ENCODE results near the gene PRR19.

Gene PRR19

DNA sequence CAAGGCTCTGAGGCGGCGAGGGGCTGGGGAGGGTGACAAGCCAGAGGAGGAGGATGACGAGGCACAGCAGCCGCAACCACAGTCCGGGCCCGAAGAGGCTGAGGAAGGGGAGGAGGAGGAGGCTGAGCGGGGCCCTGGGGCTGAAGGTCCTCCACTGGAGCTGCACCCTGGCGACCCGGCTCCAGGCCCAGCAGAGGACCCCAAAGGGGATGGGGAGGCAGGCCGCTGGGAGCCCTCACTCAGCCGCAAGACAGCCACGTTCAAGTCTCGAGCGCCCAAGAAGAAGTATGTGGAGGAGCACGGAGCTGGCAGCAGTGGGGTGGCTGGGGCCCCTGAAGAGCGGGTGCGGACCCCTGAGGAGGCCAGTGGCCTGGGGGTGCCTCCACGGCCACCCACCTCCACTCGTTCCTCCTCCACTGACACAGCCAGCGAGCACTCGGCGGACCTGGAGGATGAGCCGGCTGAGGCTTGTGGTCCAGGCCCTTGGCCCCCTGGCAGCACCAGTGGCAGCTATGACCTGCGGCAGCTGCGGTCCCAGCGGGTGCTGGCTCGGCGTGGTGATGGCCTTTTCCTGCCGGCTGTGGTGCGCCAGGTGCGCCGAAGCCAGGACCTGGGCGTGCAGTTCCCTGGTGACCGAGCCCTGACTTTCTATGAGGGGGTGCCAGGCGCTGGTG is 29.9 kb upstream of the PRR19 start:
- ATAC-seq = no peak

DNA sequence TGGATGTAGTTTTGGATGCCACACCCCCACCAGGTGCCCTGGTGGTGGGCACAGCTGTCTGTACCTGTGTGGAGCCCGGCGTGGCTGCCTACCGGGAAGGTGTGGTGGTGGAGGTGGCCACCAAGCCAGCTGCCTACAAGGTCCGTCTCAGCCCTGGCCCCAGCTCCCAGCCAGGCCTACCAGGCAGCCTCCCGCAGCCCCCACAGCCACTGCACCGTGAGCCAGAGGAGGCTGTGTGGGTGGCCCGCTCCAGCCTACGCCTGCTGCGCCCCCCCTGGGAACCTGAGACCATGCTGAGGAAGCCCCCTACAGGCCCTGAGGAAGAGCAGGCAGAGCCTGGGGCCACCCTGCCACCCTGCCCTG is 29.4 kb upstream of the PRR19 start:
- no peak for ATAC-seq

DNA sequence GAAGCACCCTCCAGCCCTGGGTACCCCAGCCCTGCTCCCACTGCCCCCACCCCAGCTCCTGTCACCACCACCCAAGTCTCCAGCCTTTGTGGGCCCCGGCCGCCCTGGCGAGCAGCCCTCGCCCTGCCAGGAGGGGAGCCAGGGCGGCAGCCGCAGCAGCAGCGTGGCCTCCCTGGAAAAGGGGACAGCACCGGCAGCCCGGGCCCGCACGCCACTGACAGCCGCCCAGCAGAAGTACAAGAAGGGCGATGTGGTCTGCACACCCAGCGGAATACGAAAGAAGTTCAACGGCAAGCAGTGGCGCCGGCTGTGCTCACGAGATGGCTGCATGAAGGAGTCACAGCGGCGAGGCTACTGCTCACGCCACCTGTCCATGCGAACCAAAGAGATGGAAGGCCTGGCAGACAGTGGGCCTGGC is 28.9 kb upstream of the PRR19 start:
- no peak for ATAC-seq

DNA sequence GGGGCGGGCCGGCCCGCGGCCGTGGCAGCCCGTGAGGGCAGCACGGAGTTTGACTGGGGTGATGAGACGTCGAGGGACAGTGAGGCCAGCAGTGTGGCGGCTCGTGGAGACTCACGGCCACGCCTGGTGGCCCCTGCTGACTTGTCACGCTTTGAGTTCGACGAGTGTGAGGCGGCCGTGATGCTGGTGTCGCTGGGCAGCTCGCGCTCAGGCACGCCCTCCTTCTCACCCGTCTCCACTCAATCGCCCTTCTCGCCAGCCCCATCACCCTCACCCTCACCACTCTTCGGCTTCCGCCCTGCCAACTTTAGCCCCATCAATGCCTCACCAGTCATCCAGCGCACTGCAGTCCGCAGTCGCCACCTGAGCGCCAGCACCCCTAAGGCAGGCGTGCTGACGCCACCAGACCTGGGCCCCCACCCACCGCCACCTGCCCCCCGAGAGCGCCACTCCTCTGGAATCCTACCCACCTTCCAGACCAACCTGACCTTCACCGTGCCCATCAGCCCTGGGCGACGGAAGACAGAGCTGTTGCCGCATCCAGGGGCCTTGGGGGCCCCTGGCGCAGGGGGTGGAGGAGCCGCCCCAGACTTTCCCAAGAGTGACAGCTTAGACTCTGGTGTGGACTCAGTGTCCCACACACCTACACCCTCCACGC is 28.4 kb upstream of the PRR19 start:
- no peak for ATAC-seq

DNA sequence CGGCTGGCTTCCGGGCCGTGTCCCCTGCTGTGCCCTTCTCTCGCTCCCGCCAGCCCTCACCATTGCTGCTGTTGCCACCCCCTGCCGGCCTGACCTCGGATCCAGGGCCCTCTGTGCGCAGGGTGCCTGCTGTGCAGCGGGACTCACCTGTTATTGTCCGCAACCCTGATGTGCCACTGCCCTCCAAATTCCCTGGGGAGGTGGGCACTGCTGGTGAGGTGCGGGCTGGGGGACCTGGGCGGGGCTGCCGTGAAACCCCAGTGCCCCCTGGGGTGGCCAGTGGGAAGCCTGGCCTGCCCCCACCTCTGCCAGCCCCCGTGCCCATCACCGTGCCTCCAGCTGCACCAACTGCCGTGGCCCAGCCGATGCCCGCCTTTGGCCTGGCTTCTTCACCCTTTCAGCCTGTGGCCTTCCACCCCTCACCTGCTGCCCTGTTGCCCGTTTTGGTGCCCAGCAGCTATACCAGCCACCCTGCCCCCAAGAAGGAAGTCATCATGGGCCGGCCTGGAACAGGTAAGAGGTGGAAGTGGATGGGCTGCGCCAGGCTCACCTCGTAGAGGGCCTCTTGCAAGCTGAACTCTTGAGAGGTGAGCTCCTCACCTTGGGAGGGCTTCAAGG is 27.8 kb upstream of the PRR19 start:
- ATAC-seq = no peak

DNA sequence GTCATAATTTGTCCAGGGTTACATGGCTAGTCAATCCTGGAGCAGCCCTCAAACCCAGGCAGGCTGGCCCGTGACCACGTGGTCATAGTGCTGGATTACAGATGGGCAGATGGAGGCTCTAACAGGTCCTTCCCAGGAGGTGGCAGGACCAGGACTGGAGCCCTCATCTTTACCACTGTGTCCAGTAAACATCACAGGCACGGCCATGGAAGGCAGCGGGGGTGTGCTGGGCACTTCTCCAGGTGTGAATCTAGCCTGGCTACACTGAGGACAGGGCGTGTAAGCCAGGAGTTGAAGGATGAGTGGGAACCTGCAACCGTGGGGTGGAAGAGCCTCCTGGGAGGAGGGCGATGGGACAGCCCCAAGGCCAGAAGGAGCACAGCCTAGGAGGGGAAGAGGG is 26.8 kb upstream of the PRR19 start:
- ATAC-seq = no peak

DNA sequence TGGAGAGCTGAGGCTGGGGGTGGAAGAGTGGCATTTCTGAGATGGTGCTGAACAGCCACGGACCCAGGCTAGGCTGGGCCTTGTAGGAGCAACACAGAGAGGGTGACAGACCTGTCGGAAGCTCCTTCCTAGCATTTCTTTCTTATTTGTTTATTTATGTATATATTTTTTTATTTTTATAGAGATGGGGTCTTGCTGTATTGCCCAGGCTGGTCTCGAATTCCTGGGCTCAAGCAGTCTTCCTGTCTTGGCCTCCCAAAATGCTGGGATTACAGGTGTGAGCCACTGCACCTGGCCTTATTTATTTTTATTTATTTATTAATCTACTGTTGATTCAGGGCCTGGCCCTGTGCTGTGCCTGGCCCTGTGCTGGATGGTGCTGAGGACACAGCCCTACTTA is 26.4 kb upstream of the PRR19 start:
- ATAC-seq = no peak

DNA sequence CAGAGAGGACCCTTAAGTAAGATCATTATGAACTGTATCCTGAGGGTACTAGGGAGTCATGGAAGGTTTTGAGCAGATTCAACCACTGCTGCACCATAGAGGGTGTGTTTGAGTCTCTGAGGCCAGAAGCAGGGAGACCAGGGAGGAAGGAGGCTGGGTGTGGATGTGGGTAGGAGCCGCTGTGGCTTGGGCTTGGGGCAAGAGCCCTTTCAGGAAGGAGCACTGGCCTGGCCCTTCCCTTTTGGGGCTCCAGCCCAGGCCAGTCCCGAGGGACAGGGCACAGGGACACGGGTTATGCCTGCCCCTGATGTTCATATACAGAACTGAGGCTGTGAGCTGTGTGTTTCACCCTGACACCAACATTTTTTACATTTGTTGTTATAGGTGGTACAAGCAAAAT is 25.6 kb upstream of the PRR19 start:
- no peak for ATAC-seq

DNA sequence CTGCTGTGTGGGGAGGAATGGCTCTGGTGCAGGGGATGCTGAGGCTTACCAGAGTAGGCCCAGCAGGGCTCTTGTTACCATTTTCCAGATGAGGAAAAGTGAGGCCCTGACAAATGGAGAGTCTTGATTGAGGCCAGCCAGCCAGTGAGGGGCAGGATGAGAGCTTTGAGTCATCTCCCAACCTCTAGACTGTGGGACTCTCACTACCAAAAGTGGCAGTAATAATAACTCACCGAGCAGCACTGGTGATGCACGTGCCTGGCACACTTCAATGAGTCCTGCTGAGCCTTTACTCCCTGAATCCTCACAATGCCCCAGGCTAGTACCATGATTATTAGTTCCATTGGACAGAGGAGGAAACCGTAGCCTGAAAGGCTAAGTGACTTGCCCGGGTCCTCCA is 25.1 kb upstream of the PRR19 start:
- ATAC-seq = peak; percentile 49 to 68

DNA sequence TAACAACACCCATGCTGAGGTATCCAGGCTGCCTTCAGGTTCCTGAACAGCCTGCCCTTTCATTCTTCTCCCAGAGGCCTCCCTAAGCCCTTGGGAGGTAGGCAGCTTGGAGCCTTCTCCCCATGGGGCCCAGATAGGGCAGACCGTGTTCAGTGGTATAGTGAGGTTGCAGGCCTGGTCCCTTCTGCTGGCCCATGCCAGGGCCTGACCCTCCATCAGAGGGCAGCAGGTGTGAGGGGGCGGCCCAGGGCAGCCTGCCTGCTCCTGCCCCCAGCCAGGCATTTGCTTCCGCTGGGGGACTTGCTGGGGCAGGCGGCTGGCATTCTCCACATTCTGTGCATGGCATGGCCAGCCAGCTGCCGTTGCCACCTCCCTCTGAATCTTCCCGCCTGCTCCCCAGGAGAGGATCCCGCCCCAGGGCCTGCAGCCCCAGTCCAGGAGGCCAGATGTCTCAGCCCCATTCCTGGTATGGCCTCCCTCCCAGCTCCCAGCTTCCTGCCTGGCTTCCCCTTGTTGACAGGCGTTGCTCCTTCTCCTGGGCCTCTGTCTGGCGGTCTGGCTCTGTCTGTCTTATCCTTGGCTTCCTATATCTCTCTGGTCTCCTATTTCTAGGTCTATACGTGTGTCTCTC is 24.0 kb upstream of the PRR19 start:
- ATAC-seq = no peak

DNA sequence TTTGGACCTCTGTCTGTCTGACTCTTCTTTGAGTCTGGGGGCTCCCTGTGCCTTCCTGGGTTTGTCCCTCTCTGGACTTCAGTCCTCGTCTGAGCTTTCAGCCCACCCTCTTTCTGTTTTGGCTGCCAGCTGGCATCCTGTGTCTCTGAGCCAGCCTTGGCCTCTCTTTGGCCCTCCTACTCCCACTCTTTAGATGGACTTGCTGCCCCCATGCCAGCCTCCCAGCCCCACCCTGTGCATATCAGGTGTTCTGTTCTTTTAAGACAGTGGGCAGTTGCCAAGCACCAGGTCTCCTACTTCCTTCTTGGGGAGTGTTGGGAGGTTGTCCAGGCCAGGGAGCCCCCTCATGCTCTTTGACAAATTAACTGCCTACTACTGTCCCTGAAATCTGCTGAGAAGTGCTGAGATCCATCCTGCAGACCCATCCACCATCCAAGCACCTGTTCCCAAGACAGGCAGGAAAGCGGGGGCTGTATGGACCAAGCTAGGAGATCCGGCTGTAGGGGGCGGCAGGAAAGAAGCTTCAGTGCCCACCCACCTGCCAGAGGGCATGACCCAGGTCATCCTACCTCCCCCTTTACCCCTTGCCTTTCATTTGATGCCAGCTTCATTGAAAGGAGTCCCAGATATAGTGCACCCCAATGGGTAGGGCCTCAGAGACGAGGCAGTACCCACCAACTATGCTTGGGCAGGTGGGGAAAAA is 23.3 kb upstream of the PRR19 start:
- no peak for ATAC-seq

DNA sequence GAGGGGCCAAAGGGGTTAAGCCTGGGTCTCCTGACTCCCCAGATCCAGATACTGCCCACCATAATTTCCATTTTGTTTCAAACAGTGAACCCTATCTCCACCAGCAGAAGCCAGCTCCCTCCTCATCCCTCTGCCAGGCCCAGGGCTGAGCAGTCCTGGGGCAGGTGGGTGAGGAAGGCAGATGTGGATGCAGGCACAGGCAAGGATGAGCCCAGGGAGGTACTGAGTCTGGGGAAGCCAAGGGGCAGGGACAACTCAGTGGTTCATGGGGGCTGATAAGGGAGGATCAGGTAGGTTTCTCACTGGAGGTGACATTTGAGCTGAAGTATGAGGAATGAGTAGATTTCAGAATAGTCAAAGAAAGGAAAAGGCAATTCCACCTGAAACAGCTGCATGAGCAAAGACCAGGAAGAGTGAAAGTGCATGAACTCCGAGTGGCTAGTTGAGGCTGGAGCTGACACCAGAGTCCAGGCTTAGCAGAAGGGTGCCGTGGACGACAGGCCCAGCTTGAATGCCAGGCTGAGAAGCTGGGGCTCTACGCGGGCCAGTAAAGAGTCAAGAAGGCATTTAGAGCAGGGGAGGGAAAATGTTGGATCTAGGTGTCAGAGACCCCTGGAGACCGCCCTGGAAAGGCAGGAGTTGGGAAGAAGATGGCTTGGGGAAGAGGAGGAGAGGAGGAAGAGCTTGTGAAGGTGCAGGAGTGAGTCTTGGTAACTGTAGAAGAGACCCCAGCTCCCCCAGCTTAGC is 22.6 kb upstream of the PRR19 start:
- ATAC-seq = no peak

DNA sequence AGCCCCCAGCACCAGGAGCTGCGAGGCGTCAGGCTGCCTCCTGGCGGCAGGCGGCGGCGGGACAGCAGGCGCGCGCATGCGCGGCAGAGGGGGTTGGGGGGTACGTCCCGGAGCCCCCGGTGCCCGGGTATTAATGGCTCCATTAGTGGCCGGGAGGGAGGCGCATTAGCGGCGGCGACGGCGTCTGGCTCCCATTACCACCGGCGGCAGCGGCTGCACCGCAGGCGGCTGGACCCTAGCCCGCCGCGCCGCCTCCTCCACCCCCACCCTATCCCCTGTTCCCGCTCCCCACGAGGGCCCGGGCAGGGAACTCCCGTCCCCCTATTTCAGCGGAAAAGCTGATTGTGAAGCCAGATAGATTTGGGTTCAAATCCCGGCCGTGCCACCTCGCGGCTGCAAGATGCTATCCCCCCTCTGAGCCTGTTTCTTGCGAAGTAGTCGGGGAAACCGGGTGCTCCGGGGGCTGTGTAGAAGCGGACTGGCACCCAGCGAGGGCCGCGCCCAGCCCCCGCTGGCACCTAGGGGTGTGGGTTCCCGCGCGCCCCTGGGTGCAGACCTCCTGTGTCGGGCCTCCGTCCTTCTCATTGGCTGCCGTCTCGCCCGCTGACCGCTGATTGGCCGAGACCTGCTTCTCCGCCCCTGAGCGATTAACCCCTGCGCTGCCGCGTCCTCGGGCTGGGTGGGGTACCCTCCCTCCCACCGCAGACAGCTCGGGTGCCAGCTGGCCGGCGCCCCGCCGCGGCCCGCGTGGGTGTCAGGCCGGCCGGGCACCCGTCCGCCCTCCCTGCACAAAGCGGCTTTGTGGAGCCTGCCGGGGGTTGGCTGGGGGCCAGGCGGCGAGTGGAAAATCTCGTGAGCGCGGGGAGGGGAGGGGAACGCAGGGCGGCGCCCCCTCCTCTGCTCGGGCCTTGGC is 21.8 kb upstream of the PRR19 start:
- ATAC-seq = peak; percentile 44 to 48

DNA sequence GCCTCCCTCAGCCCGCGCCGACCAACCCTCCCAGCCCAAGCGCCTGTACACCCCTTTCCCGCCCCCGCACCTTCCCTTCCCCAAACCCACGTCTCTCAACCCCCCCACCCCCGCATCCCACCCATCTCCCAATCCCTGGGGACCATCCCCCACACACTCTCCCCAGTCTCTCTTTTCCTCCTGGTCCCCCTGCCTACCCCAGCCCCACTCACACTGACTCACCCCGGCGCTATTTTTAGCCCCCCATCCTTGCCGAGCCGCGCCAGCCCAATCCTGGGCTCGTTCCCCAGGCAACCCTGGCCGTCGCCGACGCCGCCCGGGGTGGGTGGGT is 21.2 kb upstream of the PRR19 start:
- ATAC-seq = no peak

DNA sequence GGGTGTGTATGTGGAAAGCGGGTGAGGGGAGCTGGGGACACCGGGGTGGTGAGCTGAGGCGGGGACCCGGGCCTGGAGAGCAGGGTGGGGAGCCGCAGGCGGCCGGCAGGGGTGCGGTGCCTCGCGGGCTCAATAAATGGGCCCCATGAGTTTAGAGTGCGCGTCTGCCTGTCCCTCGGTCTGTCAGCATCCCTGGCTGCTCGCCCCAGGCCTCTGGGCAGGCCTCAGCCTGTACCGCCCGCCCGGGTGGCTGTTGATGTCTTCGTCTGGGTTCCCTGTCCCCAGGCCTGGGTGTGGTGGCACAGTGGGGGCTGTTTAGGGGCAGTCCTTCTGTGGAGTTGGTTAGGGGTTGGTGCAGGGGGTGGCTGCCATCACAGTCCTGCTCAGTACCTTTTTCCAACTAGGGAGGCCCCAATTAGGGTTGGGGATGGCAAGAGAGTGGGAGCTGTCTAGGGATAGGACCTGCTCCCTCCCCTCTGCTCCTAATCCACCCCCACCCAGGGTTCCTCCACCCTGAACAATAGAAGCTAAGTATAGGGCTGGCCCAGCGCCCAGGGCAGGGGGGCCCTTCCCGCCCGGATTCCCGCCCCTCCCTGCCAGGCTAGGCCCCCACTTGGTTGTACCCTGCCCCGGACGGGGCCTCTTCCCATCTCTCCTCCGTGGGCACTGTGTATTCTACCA is 20.6 kb upstream of the PRR19 start:
- ATAC-seq = no peak

DNA sequence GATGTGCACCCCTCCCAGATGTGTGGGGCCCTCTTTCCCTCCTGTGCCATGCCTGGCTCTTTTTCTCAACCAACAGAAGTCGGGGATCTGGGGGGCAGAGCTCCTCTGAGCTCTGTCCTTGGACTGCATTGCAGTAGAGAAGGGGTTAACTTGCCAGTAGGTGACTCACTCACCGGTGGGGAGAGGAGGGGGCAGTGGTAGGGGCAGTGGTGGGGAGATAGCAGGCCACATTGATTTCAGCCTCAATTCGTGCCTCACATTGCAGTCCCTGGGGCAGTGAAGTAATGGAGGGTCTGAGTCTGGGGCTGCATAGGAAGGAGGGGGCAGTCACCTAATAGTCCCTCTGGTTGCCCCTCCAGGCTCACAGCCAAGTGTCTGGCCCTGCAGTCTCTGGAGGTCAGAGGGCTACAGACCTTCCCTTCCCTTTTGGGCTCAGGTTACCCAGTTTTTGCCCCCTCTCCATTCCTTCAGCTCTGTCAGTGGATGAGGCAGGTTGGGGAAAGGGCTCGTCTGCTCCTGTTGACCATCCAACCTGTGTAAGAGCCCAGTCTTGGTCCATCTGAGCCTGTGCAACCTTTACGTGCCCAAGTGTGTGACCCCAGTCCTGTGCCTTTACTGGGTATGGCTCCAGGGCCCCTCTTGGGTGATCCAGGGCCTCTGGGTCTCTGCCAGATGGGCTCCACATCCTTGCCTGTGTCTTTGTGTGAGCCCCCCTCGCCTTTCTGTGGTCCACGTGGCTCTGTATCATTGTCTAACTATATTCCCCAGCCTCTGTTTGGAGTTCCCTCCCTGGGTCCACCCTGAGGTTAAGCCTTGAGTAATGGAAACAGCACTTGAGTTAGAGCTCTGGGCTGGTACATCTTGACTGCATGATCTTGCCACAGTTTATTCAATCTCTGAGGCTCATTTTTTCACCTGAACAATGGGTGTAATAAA is 19.8 kb upstream of the PRR19 start:
- no peak for ATAC-seq

DNA sequence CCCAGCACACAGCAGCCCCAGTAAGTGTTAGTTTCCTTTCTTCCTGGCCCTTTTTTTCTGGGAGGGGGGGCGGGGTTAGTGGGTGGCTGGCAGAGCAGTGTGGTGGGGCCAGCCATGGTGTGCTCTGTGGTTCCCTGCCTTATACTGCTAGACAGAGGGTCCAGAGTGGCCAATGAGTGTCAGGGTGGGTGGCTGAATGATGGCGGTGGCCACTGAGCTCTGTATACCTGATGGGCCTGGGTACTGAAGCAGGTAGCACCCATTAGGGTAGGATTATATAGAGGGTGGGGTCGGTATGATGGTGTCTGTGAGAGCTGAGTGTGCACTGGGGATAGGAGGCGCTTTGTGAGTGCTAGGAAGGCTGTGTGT is 19.1 kb upstream of the PRR19 start:
- ATAC-seq = no peak

DNA sequence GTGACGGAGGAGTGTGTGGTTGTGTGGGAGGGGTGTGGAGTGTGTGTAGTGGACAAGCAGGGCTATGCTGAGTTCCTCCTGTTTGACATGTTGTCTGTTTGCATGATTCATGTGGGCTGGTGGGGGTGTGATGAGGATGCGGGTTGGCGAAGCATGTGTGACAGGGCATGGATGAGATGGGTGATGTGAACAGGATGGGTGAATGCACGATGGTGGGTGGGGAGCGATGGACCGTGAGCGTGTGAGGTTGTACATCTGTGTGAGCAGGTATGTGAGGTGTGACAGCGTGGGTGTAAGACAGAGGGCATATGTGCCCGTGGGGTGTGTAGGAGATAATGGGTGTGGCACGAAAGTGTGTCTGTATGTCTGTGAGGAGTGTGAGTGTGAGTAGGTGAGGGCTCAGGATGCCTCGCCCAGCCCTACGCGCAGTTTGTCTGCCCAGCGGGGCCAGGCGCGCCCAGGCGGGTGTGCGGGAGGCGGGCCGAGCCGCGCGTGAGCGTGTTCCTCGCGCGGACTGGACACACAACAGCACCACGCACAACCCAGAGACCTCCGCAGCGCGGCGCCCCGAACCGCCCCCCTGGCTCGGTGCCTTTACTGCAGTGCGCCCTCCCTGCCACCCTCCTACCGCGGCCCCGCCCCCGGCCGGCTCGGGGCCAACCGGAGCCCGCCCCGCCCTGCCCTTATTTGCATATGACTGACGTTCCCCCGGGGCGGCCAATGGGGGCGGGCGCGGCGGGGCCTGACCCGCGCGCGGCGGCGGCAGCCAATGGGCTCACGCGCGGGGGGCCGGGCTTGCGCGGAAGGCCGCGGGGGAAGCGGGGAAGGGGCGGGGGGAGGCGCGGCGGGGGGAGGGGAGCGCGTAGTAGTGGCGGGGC is 18.5 kb upstream of the PRR19 start:
- ATAC-seq = peak; percentile 69 to 74

DNA sequence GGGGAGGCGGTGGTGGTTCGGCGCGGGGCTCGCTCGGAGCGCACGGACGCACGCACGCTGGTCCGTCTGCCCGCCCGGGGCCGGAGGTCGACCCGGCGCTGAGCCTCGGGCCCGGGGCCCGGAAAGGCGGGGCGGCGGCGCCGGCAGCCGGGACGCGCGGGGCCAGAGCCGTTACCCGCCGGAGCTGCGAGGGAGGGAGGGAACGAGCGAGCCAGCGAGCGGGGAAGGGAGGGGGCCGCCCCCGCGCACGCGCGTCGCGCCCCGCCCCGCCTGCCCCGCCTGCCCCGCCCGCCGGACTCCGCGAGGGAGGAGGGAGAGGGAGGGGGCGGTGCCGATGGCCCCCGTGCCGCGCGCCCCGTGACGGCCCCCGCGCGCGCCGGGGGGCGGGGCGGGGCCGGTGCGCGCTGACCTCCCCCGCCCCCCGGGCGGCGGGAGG is 17.8 kb upstream of the PRR19 start:
- peak; percentile 22 to 34 for ATAC-seq
